Thyroid gland (tissue), 4 donors: ENCODE results near the gene MYMK. TPM values are rescaled to one million over a fixed set of nuclear protein-coding genes. Genes with fewer than 3 reads are reported as not detected.

ENCODE experiments used
- DNase-seq, 2 donors: peaks; one replicate each; pipeline ENCODE4 v3.0.0-alpha.2; 2019
- H3K27ac ChIP-seq, 3 donors: fragments of 200-600 bp; sonication (generic); 1 replicate in 2 of 3; 2 replicates in 1 of 3; pipeline ENCODE4 v1.5.1; 2016 to 2019; ENCODE audit warnings: mild to moderate bottlenecking in 1 of 3, moderate library complexity in 1 of 3
- H3K27me3 ChIP-seq: fragments of 200-600 bp; sonication (generic); one replicate; pipeline ENCODE4 v1.5.1; 2019
- H3K36me3 ChIP-seq, 2 donors: fragments of 200-600 bp; sonication (generic); one replicate each; pipeline ENCODE4 v1.5.1; 2016 to 2019
- H3K4me1 ChIP-seq, 2 donors: fragments of 200-600 bp; sonication (generic); one replicate each; pipeline ENCODE4 v1.5.1; 2017 to 2019
- H3K4me3 ChIP-seq, 3 donors: fragments of 200-600 bp; sonication (generic); replicated peaks in 1 of 3; 1 replicate in 2 of 3; 2 replicates in 1 of 3; pipeline ENCODE4 v1.5.1; 2016; ENCODE audit warnings: mild to moderate bottlenecking in 1 of 3
- H3K9me3 ChIP-seq: fragments of 200-600 bp; sonication (generic); one replicate; pipeline ENCODE4 v1.5.1; 2017
- POLR2A ChIP-seq, 2 donors: fragments of 450-650 bp; IDR thresholded peaks; one replicate each; pipeline ENCODE4 v1.6.1; 2017; ENCODE audit warnings: antibody characterized with exemption in 2 of 2, mild to moderate bottlenecking in 2 of 2, moderate library complexity in 1 of 2
- WGBS, 2 donors: methylation state at CpG; one replicate each; pipeline ENCODE4 v1.1.5; 2017; 5-methylcytosine and 5-hydroxymethylcytosine counted together
- intact Hi-C: fragments of 100-400 bp; cut with DNase I; formaldehyde crosslinking; loops from one replicate; pipeline ENCODE4 v1.15.1; 2023
- total RNA-seq, 4 donors: library from RNA; depleted of rRNA; stranded (reverse); fragments of >200 nt; gene quantifications; one replicate each; pipeline ENCODE4 v1.2.3, GENCODE V29; 2016
- TF ChIP-seq, protein P1 (sequence below), 6 experiments: fragments of 200-600 bp in 3 of 6; fragments of 450-650 bp in 3 of 6; sonication (generic) in 3 of 6; IDR thresholded peaks; one replicate each; pipeline ENCODE4 v1.5.1; 2016 to 2019; ENCODE audit warnings: antibody characterized with exemption in 6 of 6, mild to moderate bottlenecking in 2 of 6, inconsistent platforms in 1 of 6, moderate library complexity in 1 of 6

Gene MYMK
- total RNA-seq, 4 donors from 2014 or later, result not detected

DNA sequence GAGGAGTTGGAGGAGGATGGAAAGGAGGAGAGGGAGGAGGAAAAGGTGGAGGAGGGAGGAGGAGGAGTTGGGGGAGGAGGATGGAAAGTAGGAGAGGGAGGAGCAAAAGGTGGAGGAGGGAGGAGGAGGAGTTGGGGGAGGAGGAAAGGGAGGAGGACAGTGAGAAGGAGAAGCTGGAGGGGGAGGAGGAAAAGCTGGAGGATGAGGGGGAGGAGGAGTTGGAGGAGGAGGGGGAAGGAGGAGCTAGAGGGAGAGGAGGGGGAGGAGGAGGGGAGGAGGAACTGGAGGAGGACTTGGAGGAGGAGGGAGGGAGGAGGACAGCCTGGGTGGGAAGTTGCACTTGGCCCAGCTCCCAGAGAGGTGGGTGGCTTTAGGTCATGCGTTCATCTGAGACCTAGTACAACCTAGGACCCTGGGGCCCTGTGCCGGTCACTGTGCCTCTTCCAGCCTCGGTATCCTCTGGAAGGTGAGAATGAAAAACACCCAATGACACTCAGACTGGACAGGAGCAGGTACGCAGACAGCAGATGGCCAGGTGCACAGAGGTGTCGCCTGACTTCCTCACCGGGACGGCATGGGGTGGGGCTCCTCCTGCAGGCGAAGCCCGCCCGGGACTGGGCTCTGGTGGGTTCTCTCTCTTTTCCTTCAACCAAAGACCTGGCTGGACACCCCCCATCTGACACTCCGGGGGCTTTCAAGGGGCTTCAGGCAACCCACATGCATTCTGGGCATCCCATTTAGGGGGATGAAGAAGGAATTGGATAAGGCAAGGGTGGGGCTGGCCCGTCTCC lies 33.7 kb downstream of the MYMK start:
- intact Hi-C loops, result no loop called here
- peak in 1 of 2 donors; percentile 5 for DNase-seq
- Histone ChIP-seq H3K9me3 (no peaks in the 10 kb centered on the region), H3K4me1 (peaks cover 13 to 27% of the 10 kb centered on the region in 2 donors), H3K4me3 (no peak overlapping the region), H3K27ac (peak overlapping the region in 1 of 3 donors; percentile 71), H3K36me3 (no peaks in the 10 kb centered on the region), H3K27me3 (no peaks in the 10 kb centered on the region)
- 74 to 77% methylated on average over 11 to 12 of the region's 12 CpGs for WGBS, 2 donors
- TF ChIP-seq, protein P1, sequence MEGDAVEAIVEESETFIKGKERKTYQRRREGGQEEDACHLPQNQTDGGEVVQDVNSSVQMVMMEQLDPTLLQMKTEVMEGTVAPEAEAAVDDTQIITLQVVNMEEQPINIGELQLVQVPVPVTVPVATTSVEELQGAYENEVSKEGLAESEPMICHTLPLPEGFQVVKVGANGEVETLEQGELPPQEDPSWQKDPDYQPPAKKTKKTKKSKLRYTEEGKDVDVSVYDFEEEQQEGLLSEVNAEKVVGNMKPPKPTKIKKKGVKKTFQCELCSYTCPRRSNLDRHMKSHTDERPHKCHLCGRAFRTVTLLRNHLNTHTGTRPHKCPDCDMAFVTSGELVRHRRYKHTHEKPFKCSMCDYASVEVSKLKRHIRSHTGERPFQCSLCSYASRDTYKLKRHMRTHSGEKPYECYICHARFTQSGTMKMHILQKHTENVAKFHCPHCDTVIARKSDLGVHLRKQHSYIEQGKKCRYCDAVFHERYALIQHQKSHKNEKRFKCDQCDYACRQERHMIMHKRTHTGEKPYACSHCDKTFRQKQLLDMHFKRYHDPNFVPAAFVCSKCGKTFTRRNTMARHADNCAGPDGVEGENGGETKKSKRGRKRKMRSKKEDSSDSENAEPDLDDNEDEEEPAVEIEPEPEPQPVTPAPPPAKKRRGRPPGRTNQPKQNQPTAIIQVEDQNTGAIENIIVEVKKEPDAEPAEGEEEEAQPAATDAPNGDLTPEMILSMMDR (IDR thresholded peaks at IDR 0.05), result no peak
- no peak for TF ChIP-seq POLR2A (IDR thresholded peaks at IDR 0.05)

DNA sequence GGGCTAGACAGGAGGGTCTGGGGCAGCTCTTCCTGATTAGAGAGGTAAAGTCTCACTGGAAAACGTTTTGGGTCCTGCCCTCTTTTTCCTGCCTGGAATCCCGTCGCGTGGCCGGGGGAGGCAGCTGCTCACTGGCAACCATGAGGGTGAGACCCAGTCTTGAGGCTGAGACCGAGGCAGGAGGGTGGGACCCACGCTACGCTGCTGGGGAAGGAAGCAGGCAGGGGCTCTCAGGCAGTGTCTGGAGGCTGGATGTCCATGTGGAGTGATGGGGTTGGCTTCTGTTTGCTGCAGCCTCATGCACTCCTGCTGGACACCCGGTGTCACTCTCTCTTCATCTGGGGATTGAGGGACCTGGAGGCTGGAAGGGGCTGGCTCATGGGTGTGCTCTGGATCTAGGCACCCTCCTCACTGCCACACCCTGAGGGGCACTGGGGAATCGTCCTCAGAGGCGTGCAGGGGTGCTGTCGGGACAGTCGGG lies 34.5 kb downstream of the MYMK start:
- intact Hi-C loops, result no loop called here
- Histone ChIP-seq H3K27ac (no peak overlapping the region), H3K9me3 (no peaks in the 10 kb centered on the region), H3K4me1 (peaks cover 13 to 30% of the 10 kb centered on the region in 2 donors), H3K4me3 (no peak overlapping the region), H3K36me3 (no peaks in the 10 kb centered on the region), H3K27me3 (no peaks in the 10 kb centered on the region)
- 73 to 84% methylated on average over 11 to 13 of the region's 13 CpGs for WGBS, 2 donors
- DNase-seq, result no peak
- no peak for TF ChIP-seq POLR2A (IDR thresholded peaks at IDR 0.05)
- TF ChIP-seq, protein P1 (IDR thresholded peaks at IDR 0.05), result no peak

DNA sequence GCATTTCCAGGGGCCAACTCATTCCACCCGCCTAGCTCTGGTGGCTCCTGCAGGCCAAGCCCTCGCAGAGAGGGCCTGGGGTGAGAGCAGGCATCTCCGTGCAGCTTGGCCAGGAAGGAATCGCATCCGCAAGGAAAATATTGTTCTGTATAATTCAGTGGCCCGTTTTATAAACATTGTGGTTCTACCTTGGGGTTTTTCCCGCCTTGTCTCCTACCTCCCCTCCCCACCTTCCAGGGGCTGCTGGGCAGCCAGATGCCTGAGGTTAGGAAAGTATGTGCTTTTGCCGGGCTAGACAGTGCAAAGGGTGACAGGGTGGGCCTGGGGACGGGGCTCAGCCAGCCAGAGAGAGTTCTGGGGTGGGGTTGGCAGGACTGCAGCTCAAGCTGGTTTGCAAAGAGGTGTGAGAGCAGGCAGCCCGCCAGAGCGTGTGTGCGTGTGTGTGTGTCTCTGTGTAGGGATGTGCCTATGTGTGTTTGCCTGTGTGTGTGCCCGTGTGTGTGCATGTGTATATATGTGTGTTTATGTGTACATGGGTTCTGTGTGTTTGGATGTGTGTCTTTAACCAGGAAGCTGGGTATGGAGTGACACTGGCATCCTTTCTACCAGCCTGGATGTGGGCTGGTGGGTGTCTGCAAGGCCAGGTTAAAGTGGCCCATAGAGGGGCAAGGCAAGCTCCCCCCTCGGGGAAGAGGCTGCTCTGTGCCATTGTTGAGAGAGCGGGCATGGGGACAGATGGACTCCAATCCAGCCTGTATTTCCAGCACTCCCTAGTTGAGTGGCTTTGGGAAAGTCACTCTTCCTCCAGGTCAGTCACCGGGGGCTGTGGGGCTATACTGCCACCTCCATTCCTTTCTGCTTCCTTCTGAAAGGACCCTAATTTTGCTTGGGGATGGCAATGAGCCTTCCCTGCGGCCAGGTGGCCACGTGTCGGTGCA lies 35.2 kb downstream of the MYMK start:
- TF ChIP-seq, protein P1 (IDR thresholded peaks at IDR 0.05), result no peak
- no peak for TF ChIP-seq POLR2A (IDR thresholded peaks at IDR 0.05)
- Histone ChIP-seq H3K4me3 (no peak overlapping the region), H3K27me3 (no peaks in the 10 kb centered on the region), H3K36me3 (no peaks in the 10 kb centered on the region), H3K9me3 (no peaks in the 10 kb centered on the region), H3K27ac (no peak overlapping the region), H3K4me1 (peaks cover 13 to 30% of the 10 kb centered on the region in 2 donors)
- no peak for DNase-seq
- intact Hi-C loops, result loop anchor here (5.0 to 10.0 kb wide), 2 partner anchors 135 to 302 kb away; partner anchors contain the start of genes SURF1 and SURF2
- 82 to 93% methylated on average over 14 to 19 of the region's 19 CpGs for whole genome bisulfite sequencing, 2 donors

DNA sequence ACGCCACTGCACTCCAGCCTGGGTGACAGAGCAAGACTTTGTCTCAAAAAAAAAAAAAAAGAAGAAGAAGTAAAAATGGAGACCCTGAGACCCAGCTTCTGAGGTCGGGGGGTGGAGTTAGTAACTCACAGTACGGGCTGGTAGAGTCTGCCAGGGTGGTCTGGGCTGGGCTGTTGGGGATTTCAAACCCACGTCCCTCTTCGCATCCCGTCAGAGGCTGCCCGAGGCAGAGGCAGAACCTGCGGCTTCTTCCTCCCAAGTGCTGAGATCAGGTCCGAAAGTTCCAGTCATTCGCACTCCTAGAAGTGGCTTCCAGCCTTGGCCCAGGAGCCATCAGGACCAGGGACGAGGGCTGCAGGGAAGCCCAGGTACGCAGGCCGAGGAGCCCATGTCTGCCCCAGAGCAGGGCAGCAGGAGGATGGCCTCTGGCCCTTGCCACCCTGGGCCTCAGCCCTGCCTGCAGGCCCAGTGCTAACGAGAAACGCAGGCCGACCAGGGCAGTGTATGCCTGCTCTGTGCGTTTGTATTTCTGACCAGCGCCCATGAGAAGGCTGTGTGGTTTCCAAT lies 36.0 kb downstream of the MYMK start:
- Histone ChIP-seq H3K36me3 (no peaks in the 10 kb centered on the region), H3K4me1 (peaks cover 13 to 30% of the 10 kb centered on the region in 2 donors), H3K27ac (no peak overlapping the region), H3K4me3 (no peak overlapping the region), H3K9me3 (no peaks in the 10 kb centered on the region), H3K27me3 (no peaks in the 10 kb centered on the region)
- intact Hi-C loops, result loop anchor here (5.0 to 10.0 kb wide), 2 partner anchors 134 to 301 kb away; partner anchors contain the start of genes SURF1 and SURF2
- DNase-seq, result no peak
- TF ChIP-seq, protein P1 (IDR thresholded peaks at IDR 0.05), result no peak
- no peak for TF ChIP-seq POLR2A (IDR thresholded peaks at IDR 0.05)
- 92 to 94% methylated on average over 12 to 13 of the region's 18 CpGs for WGBS, 2 donors
